ENCODE data around the gene RMRP.

The RMRP gene

GRCh38 chr9:35652829-35653209 lies 5.0 kb downstream of the RMRP start:
- no peak overlapping the region for H2AFZ ChIP-seq (ENCODE audit: low read length)
- 0 out of 2 replicates have a peak, but pooled peaks cover 4% of the 10 kb centered on the region for H3K4me1 ChIP-seq (ENCODE audit: low read length)
- H3K9me2 ChIP-seq (replicated peaks; ENCODE audit: insufficient read depth, low read length), result no peaks in the 10 kb centered on the region
- peaks cover 6% of the 10 kb centered on the region for H3F3A ChIP-seq (ENCODE audit: insufficient read depth, low read length)
- H3K27me3 ChIP-seq (replicated peaks; ENCODE audit: insufficient read depth, low read length), result no peaks in the 10 kb centered on the region
- H3K9ac ChIP-seq (ENCODE audit: low read length), result no peak overlapping the region
- no peaks in the 10 kb centered on the region for H3K36me3 ChIP-seq (replicated peaks; ENCODE audit: insufficient read depth, low read length)
- H4K20me1 ChIP-seq (ENCODE audit: insufficient read depth, low read length), result no peaks in the 10 kb centered on the region
- H3K79me2 ChIP-seq (ENCODE audit: low read length), result no peaks in the 10 kb centered on the region
- no peak for DNase-seq
- no peak overlapping the region for H3K4me2 ChIP-seq (ENCODE audit: low read depth, low read length)
- TF ChIP-seq CTCF (IDR thresholded peaks at IDR 0.05; ENCODE audit: low read length) (no peak), EZH2phosphoT487 (IDR thresholded peaks at IDR 0.05; ENCODE audit: low read length) (no peak), EZH2 (optimal IDR thresholded peaks at IDR 0.05; ENCODE audit: low read depth, low read length) (no peak)
- H3K9me3 ChIP-seq (replicated peaks; ENCODE audit: insufficient read depth, low read length), result no peaks in the 10 kb centered on the region
- H3K4me3 ChIP-seq (ENCODE audit: low read length), result no peak overlapping the region
- no peak overlapping the region for H3K27ac ChIP-seq (ENCODE audit: low read length)

GRCh38 chr9:35651956-35652828 lies 5.6 kb downstream of the RMRP start:
- H4K20me1 ChIP-seq (ENCODE audit: insufficient read depth, low read length), result no peaks in the 10 kb centered on the region
- TF ChIP-seq EZH2 (optimal IDR thresholded peaks at IDR 0.05; ENCODE audit: low read depth, low read length), result no peak
- TF ChIP-seq CTCF (IDR thresholded peaks at IDR 0.05; ENCODE audit: low read length), result no peak
- H3K9me3 ChIP-seq (replicated peaks; ENCODE audit: insufficient read depth, low read length), result no peaks in the 10 kb centered on the region
- H3K9me2 ChIP-seq (replicated peaks; ENCODE audit: insufficient read depth, low read length), result no peaks in the 10 kb centered on the region
- peaks cover 4% of the 10 kb centered on the region for H3K4me1 ChIP-seq (ENCODE audit: low read length)
- peaks cover 3% of the 10 kb centered on the region for H3F3A ChIP-seq (ENCODE audit: insufficient read depth, low read length)
- no peak overlapping the region for H3K27ac ChIP-seq (ENCODE audit: low read length)
- no peak overlapping the region for H3K4me2 ChIP-seq (ENCODE audit: low read depth, low read length)
- no peak overlapping the region for H3K9ac ChIP-seq (ENCODE audit: low read length)
- H3K79me2 ChIP-seq (ENCODE audit: low read length), result no peaks in the 10 kb centered on the region
- H3K27me3 ChIP-seq (replicated peaks; ENCODE audit: insufficient read depth, low read length), result no peaks in the 10 kb centered on the region
- H3K4me3 ChIP-seq (ENCODE audit: low read length), result no peak overlapping the region
- no peaks in the 10 kb centered on the region for H3K36me3 ChIP-seq (replicated peaks; ENCODE audit: insufficient read depth, low read length)
- DNase-seq, result no peak
- H2AFZ ChIP-seq (ENCODE audit: low read length), result no peak overlapping the region

- DNase-seq, result no peak
- H3K36me3 ChIP-seq (replicated peaks; ENCODE audit: insufficient read depth, low read length), result no peaks in the 10 kb centered on the region
- no peak within 1 kb of the TSS for H3K9ac ChIP-seq (ENCODE audit: low read length)
- TF ChIP-seq EZH2phosphoT487 (IDR thresholded peaks at IDR 0.05; ENCODE audit: low read length), result no peak
- TF ChIP-seq EZH2 (optimal IDR thresholded peaks at IDR 0.05; ENCODE audit: low read depth, low read length), result no peak
- TF ChIP-seq CTCF (IDR thresholded peaks at IDR 0.05; ENCODE audit: low read length), result no peak
- H3K27ac ChIP-seq (ENCODE audit: low read length), result no peak within 1 kb of the TSS
- no peaks in the 10 kb centered on the region for H3K79me2 ChIP-seq (ENCODE audit: low read length)
- peaks cover 4% of the 10 kb centered on the region for H3K4me1 ChIP-seq (ENCODE audit: low read length)
- no peak within 1 kb of the TSS for H3K4me2 ChIP-seq (ENCODE audit: low read depth, low read length)
- H3K27me3 ChIP-seq (replicated peaks; ENCODE audit: insufficient read depth, low read length), result no peaks in the 10 kb centered on the region
- no peaks in the 10 kb centered on the region for H4K20me1 ChIP-seq (ENCODE audit: insufficient read depth, low read length)
- no peak within 1 kb of the TSS for H2AFZ ChIP-seq (ENCODE audit: low read length)
- H3K9me2 ChIP-seq (replicated peaks; ENCODE audit: insufficient read depth, low read length), result no peaks in the 10 kb centered on the region
- no peaks in the 10 kb centered on the region for H3F3A ChIP-seq (ENCODE audit: insufficient read depth, low read length)
- no peak within 1 kb of the TSS for H3K4me3 ChIP-seq (ENCODE audit: low read length)
- no peaks in the 10 kb centered on the region for H3K9me3 ChIP-seq (replicated peaks; ENCODE audit: insufficient read depth, low read length)
Measured at GRCh38 chr9:35650341-35651158, 7.3 kb downstream of the RMRP start, which contains the start of gene SIT1. SIT1 (minus strand) TSS chr9:35650931; CDS start chr9:35650853, 78 bp downstream.
